ENCODE measurements around the gene PIP5K1A.

- TF ChIP-seq POLR2A (IDR thresholded peaks at IDR 0.05) (no peak), CTCF (IDR thresholded peaks at IDR 0.05) (no peak)
These were observed 48.4 kb downstream of the PIP5K1A start for GRCh38 chr1:151246786-151247185.

Measured in uterus (tissue), 2 donors.